GM12891 (cell line): ENCODE results near the gene ADAT2.

Experiments used
- DNase-seq: peaks from one replicate; pipeline ENCODE4 v3.0.0; 2011; ENCODE audit warnings: low spot score; ENCODE audit not compliant: insufficient read length
- FAIRE-seq: peaks from 2 replicates; lab custom pipeline; 2011; peaks lifted over from hg19 to GRCh38; lab: Jason Lieb, UNC
- POLR2A ChIP-seq: IDR thresholded peaks from 2 replicates; pipeline ENCODE4 v1.6.1; 2011; ENCODE audit warnings: low read depth, low read length, control low read depth
- POLR2AphosphoS5 ChIP-seq: IDR thresholded peaks from 2 replicates; pipeline ENCODE4 v1.6.1; 2011; ENCODE audit warnings: low read depth, low read length, control low read depth
- POU2F2 ChIP-seq: IDR thresholded peaks from 2 replicates; pipeline ENCODE4 v1.6.1; 2011; ENCODE audit warnings: low read depth, mild to moderate bottlenecking, control low read depth, low read length, moderate library complexity
- SPI1 ChIP-seq: IDR thresholded peaks from 2 replicates; pipeline ENCODE4 v1.6.1; 2011; ENCODE audit warnings: low read depth, low read length, control low read depth
- TAF1 ChIP-seq: IDR thresholded peaks from 2 replicates; pipeline ENCODE4 v1.6.1; 2011; ENCODE audit warnings: low read depth, low read length, control low read depth

The ADAT2 gene

DNA sequence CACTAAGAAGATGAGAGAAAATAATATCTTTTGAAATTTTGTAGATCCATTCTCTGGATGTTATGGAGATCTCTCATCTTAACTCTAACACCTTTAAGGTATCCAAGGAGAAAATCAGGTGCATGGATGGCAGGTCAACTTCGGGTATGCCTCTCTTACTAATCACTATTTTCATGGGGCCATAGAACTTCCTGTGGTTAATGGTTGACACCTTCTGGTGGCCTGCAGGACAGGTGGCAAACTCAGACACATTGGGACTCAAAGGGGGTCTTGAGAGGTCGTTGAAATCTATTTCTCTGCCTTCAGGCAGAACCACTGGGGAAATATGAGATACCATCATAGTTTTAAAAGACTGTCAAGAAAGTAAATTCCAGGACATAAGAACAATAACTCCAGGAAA, 76.5 kb downstream of the ADAT2 start:
- DNase-seq = no peak
- no peak for TF ChIP-seq TAF1
- TF ChIP-seq POU2F2 = no peak
- TF ChIP-seq SPI1 = no peak
- TF ChIP-seq POLR2AphosphoS5 = no peak
- TF ChIP-seq POLR2A = no peak
- no peak for FAIRE-seq
